Measurements from ENCODE around the gene BRD4.

DNA sequence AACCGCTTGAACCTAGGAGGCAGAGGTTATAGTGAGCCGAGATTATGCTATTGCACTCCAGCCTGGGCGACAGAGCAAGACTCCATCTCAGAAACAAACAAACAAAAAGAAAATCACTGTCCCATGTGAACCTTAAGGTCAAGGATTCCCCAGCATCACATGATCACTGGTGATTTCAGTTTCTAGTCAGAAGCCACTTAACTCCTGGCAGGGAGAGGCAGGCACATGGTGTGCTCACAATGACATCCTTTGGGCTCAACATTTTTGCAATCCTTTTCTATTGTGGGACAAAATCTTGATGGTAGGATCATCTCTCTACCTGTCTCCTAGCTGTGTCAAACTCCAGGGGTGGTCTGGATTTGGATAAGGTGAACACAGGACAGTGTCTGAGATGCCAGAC, 35.1 kb upstream of the BRD4 start:
- TF ChIP-seq, protein P1, sequence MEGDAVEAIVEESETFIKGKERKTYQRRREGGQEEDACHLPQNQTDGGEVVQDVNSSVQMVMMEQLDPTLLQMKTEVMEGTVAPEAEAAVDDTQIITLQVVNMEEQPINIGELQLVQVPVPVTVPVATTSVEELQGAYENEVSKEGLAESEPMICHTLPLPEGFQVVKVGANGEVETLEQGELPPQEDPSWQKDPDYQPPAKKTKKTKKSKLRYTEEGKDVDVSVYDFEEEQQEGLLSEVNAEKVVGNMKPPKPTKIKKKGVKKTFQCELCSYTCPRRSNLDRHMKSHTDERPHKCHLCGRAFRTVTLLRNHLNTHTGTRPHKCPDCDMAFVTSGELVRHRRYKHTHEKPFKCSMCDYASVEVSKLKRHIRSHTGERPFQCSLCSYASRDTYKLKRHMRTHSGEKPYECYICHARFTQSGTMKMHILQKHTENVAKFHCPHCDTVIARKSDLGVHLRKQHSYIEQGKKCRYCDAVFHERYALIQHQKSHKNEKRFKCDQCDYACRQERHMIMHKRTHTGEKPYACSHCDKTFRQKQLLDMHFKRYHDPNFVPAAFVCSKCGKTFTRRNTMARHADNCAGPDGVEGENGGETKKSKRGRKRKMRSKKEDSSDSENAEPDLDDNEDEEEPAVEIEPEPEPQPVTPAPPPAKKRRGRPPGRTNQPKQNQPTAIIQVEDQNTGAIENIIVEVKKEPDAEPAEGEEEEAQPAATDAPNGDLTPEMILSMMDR (conservative IDR thresholded peaks at IDR 0.05; ENCODE audit: low read depth in 2 of 2), result no peak
- TF ChIP-seq NANOG (IDR thresholded peaks at IDR 0.05; ENCODE audit: borderline replicate concordance) (no peak), CREB1 (CRISPR knock-in tag; IDR thresholded peaks at IDR 0.05; ENCODE audit: low read depth) (no peak), EZH2 (IDR thresholded peaks at IDR 0.05; ENCODE audit: low read depth, unreplicated experiment) (no peak), EZH2phosphoT487 (IDR thresholded peaks at IDR 0.05; ENCODE audit: unreplicated experiment) (no peak)
